ENCODE results near the gene SULT2B1.

SULT2B1 gene

DNA sequence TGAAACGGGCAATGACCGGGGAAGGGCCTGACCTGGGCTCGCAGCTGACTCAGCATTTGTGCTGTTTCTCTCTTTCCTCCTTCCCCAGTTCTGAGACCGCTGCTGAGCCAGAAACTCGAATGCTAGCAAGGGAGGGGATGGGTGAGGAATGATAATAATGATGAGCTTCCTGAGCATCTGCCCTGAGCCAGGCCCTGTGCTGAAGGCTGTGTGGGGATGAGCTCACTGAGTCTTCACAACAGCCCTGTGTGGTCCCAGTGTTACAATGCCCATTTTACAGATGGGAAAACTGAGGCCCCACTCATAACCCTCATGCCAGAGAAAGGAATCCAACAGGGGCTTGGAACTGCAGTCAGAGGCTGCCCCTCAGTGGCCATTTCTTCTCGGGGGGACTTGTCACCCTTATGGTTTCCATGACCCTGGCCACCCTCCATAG lies 8.1 kb downstream of the SULT2B1 start:
- TF ChIP-seq, protein P1, sequence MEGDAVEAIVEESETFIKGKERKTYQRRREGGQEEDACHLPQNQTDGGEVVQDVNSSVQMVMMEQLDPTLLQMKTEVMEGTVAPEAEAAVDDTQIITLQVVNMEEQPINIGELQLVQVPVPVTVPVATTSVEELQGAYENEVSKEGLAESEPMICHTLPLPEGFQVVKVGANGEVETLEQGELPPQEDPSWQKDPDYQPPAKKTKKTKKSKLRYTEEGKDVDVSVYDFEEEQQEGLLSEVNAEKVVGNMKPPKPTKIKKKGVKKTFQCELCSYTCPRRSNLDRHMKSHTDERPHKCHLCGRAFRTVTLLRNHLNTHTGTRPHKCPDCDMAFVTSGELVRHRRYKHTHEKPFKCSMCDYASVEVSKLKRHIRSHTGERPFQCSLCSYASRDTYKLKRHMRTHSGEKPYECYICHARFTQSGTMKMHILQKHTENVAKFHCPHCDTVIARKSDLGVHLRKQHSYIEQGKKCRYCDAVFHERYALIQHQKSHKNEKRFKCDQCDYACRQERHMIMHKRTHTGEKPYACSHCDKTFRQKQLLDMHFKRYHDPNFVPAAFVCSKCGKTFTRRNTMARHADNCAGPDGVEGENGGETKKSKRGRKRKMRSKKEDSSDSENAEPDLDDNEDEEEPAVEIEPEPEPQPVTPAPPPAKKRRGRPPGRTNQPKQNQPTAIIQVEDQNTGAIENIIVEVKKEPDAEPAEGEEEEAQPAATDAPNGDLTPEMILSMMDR (IDR thresholded peaks at IDR 0.05; ENCODE audit: low read length, missing control alignments): no peak
- DNase-seq (ENCODE audit: low read depth): no peak
- H3K4me3 ChIP-seq (replicated peaks; ENCODE audit: low read depth, low read length): no peak overlapping the region

GRCh38 chr19:48561412-48561811 lies 9.4 kb downstream of the SULT2B1 start:
- TF ChIP-seq, protein P1 (IDR thresholded peaks at IDR 0.05; ENCODE audit: low read length, missing control alignments): no peak
- no peak overlapping the region for H3K4me3 ChIP-seq (replicated peaks; ENCODE audit: low read depth, low read length)
- DNase-seq (ENCODE audit: low read depth): no peak

- peak; percentile 26 for DNase-seq (ENCODE audit: low read depth)
- no peak overlapping the region for H3K4me3 ChIP-seq (replicated peaks; ENCODE audit: low read depth, low read length)
- TF ChIP-seq, protein P1 (IDR thresholded peaks at IDR 0.05; ENCODE audit: low read length, missing control alignments): no peak
Measured at GRCh38 chr19:48565090-48565489, 13.1 kb downstream of the SULT2B1 start.

DNA sequence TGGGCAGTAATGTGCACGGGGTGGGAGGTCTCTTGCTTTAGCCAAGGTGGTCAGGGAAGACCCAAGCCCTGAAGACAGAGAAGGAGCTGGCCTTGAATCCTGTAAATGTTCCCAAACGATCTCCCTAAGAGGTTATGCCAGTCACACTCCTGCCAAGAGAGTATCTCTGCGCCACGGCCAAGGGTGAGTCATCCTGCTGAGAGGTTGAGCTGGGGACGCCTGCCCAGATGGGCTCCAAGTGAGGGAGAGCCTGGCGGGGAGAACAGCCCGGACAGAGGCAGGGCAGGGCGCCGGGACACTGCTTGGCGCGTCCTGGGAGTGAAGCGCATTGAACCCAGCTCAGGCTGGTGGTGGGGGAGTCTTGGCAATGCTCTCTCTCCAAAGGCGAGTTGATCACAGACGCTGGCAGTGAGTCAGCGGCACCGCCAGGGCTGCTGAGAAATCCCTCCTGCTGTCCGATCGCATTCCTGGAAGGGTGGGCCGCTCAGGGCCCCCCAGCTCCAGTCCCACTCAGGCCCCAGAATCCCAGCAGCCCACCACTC lies 16.4 kb downstream of the SULT2B1 start:
- DNase-seq (ENCODE audit: low read depth): peak; percentile 87

DNA sequence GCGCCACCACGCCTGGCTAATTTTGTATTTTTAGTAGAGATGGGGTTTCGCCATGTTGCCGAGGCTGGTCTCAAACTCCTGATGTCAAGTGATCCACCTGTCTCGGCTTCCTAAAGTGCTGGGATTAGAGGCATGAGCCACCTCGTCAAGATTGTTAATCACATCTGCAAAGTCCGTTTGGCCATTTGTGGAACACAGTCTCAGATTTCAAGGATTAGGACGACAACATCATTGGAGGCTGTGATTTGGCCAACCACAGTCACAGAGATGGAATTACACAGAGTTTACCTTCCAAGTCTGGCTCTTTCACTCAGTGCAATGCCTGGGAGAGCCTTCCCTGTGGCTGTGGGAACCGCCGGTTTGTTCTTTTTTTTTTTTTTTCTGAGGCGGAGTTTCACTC lies 17.8 kb downstream of the SULT2B1 start:
- TF ChIP-seq, protein P1 (IDR thresholded peaks at IDR 0.05; ENCODE audit: low read length, missing control alignments): no peak
- H3K4me3 ChIP-seq (replicated peaks; ENCODE audit: low read depth, low read length): no peak overlapping the region
- DNase-seq (ENCODE audit: low read depth): no peak

More for the DNA sequence above, 16.4 kb downstream of the SULT2B1 start:
- TF ChIP-seq, protein P1 (IDR thresholded peaks at IDR 0.05; ENCODE audit: low read length, missing control alignments): no peak
- H3K4me3 ChIP-seq (replicated peaks; ENCODE audit: low read depth, low read length): no peak overlapping the region

DNA sequence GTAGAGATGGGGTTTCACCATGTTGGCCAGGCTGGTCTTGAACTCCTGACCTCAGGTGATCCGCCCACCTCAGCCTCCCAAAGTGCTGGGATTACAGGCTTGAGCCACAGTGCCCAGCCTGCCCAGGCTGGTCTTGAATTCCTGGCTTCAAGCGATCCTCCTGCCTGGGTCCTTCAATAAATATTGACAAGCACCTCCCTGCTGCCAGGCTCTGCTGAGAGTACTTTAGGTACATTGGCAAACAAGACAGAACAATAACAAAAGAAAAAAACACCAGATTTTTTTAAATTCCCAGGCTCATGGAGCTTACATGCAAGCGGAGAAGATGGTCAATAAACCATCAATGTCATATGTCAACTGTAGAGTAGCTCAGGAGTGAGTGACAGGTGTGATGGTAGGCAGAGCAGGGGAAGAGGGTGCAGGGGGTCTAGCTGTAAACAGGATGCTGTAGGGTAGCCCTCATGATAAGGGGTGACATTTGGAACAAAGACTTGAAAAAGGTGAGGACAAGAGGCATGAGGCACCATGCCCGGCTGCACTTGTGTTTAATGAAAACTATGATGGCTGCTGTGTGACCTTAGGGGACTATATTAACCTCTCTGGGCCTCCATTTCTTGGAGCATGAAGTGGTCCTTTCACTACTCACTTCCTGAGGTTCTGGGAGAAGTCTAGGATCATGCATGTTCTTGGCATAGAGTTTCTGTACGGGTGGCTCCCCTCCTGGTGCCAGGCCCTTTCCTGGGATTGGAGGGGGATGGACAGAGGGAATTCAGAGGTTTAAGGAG lies 19.6 kb downstream of the SULT2B1 start:
- no peak overlapping the region for H3K4me3 ChIP-seq (replicated peaks; ENCODE audit: low read depth, low read length)
- no peak for DNase-seq (ENCODE audit: low read depth)
- TF ChIP-seq, protein P1 (IDR thresholded peaks at IDR 0.05; ENCODE audit: low read length, missing control alignments): no peak

DNA sequence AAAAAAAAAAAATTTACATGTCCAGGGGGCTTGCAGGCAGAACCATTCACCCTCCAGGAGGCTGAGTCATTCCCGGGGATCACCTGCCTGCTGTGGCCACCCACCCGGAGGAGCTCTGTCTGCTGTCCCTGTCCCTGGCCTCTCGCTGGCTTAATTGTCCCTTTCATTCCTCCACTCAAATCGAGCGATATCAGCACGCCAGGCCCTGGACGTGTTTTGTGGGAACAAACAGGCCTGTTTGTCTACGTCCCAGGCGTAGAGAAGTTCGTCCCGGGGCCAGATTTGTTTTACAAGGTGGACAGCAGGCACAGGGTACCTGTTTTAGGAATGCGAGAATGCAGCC lies 21.2 kb downstream of the SULT2B1 start:
- DNase-seq (ENCODE audit: low read depth): no peak
- TF ChIP-seq, protein P1 (IDR thresholded peaks at IDR 0.05; ENCODE audit: low read length, missing control alignments): no peak
- H3K4me3 ChIP-seq (replicated peaks; ENCODE audit: low read depth, low read length): no peak overlapping the region

Data from fibroblast of pulmonary artery (primary cell).